Measurements from ENCODE around the gene ANO2. TPM values are rescaled to one million over a fixed set of nuclear protein-coding genes. Genes with fewer than 3 reads are reported as not detected.

Gene ANO2
- total and polyA plus RNA-seq, 4 experiments from 2014 or later, result not detected

DNA sequence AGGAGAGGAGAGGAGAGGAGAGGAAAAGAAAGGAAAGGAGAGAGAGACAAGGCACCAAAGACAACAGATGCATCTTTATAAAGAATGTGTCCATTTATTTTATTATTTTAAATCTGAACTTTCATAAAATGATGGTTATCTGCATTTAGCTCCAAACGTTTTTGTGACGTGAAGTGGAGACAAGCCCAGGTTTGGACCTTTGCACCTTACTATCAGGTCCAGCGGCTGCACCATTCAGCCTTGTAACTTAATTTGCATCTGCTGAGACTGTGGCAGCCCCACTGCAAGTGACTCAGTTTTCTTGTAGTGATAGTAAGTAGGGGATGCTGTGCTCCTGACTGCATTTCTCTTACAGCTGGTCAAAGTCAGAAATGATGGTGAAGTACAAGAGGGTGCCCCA lies 382.5 kb downstream of the ANO2 start:
- no peak overlapping the region for H3K27ac ChIP-seq (ENCODE audit: low read depth, low read length)
- Mint-ChIP-seq H3K4me1 (no peaks in the 10 kb centered on the region), H3K4me3 (no peak overlapping the region), H3K27me3 (peaks cover 4 to 8% of the 10 kb centered on the region in 2 donors), H3K9me3 (no peaks in the 10 kb centered on the region), H3K27ac (no peak overlapping the region), H3K36me3 (no peaks in the 10 kb centered on the region)
- intact Hi-C loops (cut with micrococcal nuclease), result no loop called here
- DNase-seq, result no peak
- H3K27me3 ChIP-seq (ENCODE audit: insufficient read depth, low read length), result no peaks in the 10 kb centered on the region
- H3K4me3 ChIP-seq (ENCODE audit: low read length in 2 of 2), result no peak overlapping the region
- ChIA-PET CTCF (ENCODE audit: partially characterized antibody) (no interaction called here), POLR2A (ENCODE audit: partially characterized antibody) (no interaction called here)
- H3K36me3 ChIP-seq (ENCODE audit: insufficient read depth, low read length), result no peaks in the 10 kb centered on the region
- no peaks in the 10 kb centered on the region for H3K9me3 ChIP-seq (ENCODE audit: control insufficient read depth in 1 of 2, low read length in 2 of 2)
- no peaks in the 10 kb centered on the region for H3K4me1 ChIP-seq (ENCODE audit: insufficient read depth, low read length)

DNA sequence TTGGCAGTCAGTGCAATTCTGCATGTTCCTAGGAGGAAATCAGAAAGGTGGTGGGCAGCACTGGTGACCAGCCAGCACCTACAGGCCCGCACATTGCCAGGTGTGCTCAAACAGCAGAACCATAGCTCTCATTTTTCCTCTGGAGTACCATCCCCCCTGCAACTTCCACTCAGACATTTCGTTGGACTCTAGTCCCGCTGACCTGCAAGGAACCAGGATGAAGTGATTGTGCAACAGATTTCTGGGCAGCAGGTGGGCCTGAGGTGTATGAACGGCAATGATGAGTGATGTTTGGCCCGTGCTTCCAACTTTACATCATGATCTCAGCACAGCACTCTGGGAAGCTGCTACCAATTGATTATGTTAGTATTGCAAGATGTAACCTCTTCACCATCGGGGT lies 383.2 kb downstream of the ANO2 start:
- Mint-ChIP-seq H3K4me1 (no peaks in the 10 kb centered on the region), H3K4me3 (no peak overlapping the region), H3K9me3 (no peaks in the 10 kb centered on the region), H3K27me3 (peaks cover 2 to 4% of the 10 kb centered on the region in 2 donors), H3K36me3 (no peaks in the 10 kb centered on the region), H3K27ac (no peak overlapping the region)
- intact Hi-C loops (cut with micrococcal nuclease), result no loop called here
- H3K27ac ChIP-seq (ENCODE audit: low read depth, low read length), result no peak overlapping the region
- no peaks in the 10 kb centered on the region for H3K4me1 ChIP-seq (ENCODE audit: insufficient read depth, low read length)
- ChIA-PET CTCF (ENCODE audit: partially characterized antibody) (no interaction called here), POLR2A (ENCODE audit: partially characterized antibody) (no interaction called here)
- no peaks in the 10 kb centered on the region for H3K36me3 ChIP-seq (ENCODE audit: insufficient read depth, low read length)
- H3K9me3 ChIP-seq (ENCODE audit: control insufficient read depth in 1 of 2, low read length in 2 of 2), result no peaks in the 10 kb centered on the region
- no peak overlapping the region for H3K4me3 ChIP-seq (ENCODE audit: low read length in 2 of 2)
- no peaks in the 10 kb centered on the region for H3K27me3 ChIP-seq (ENCODE audit: insufficient read depth, low read length)
- no peak for DNase-seq

DNA sequence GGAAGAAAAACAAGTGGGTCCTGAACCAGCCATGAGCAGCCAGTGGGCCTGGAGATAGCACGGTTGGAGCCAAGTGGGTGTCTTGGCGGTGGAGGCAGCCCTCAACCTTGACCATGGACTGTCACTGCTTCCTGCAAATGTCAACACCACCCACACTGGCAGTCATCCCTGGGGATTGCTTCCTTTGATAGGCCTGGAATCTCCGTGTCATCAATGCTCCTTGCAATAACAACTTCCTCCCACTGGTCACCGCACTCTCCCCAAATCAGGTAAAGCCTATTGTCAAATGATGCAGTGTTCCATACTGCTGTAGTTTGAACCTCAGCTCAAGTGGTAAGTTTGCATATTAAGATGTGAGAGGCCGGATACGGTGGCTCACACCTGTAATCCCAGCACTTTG lies 384.0 kb downstream of the ANO2 start:
- H3K27me3 Mint-ChIP-seq, result peaks cover 2 to 3% of the 10 kb centered on the region in 2 donors
- ChIA-PET POLR2A (ENCODE audit: partially characterized antibody) (no interaction called here), CTCF (ENCODE audit: partially characterized antibody) (no interaction called here)

DNA sequence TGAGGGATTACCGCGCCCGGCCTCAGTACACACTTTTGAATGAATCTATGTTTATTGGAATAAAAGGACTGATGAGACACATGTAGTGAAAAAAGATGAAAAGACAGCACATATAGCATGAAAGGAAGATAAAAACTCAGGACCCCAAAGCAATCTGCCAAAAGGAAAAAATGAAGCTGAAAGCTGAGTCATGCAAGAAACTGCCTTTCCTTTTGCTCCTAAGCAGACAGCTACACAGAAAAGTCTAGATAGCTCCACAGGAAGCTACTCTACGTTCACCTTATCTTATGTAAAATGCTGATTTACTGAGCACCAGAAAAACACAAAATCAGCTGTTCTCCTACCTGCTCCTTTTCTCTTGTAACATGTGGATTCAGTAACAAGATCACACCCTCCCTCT lies 384.8 kb downstream of the ANO2 start:
- Histone ChIP-seq H3K9me3 (ENCODE audit: control insufficient read depth in 1 of 2, low read length in 2 of 2) (no peaks in the 10 kb centered on the region), H3K36me3 (ENCODE audit: insufficient read depth, low read length) (no peaks in the 10 kb centered on the region), H3K27ac (ENCODE audit: low read depth, low read length) (no peak overlapping the region), H3K4me1 (ENCODE audit: insufficient read depth, low read length) (no peaks in the 10 kb centered on the region), H3K4me3 (ENCODE audit: low read length in 2 of 2) (no peak overlapping the region), H3K27me3 (ENCODE audit: insufficient read depth, low read length) (no peaks in the 10 kb centered on the region)
- Mint-ChIP-seq H3K36me3 (no peaks in the 10 kb centered on the region), H3K4me1 (no peaks in the 10 kb centered on the region), H3K4me3 (no peak overlapping the region), H3K27me3 (peaks cover 2 to 3% of the 10 kb centered on the region in 2 donors), H3K27ac (no peak overlapping the region), H3K9me3 (peaks cover 0 to 6% (median 0%) of the 10 kb centered on the region in 8 donors)
- CTCF ChIA-PET (ENCODE audit: partially characterized antibody), result no interaction called here
- DNase-seq, result no peak
- intact Hi-C loops (cut with micrococcal nuclease), result no loop called here
- POLR2A ChIA-PET (ENCODE audit: partially characterized antibody), result no interaction called here

More for the DNA sequence above, 384.0 kb downstream of the ANO2 start:
- peaks cover 0 to 6% (median 0%) of the 10 kb centered on the region in 8 donors for H3K9me3 Mint-ChIP-seq
- no peak for DNase-seq
- no peaks in the 10 kb centered on the region for H3K27me3 ChIP-seq (ENCODE audit: insufficient read depth, low read length)
- no peaks in the 10 kb centered on the region for H3K36me3 ChIP-seq (ENCODE audit: insufficient read depth, low read length)
- H3K4me3 ChIP-seq (ENCODE audit: low read length in 2 of 2), result no peak overlapping the region
- no peaks in the 10 kb centered on the region for H3K4me1 Mint-ChIP-seq
- no peaks in the 10 kb centered on the region for H3K9me3 ChIP-seq (ENCODE audit: control insufficient read depth in 1 of 2, low read length in 2 of 2)
- H3K27ac Mint-ChIP-seq, result no peak overlapping the region
- intact Hi-C loops (cut with micrococcal nuclease), result no loop called here
- no peaks in the 10 kb centered on the region for H3K4me1 ChIP-seq (ENCODE audit: insufficient read depth, low read length)
- no peaks in the 10 kb centered on the region for H3K36me3 Mint-ChIP-seq
- H3K27ac ChIP-seq (ENCODE audit: low read depth, low read length), result no peak overlapping the region
- H3K4me3 Mint-ChIP-seq, result no peak overlapping the region

DNA sequence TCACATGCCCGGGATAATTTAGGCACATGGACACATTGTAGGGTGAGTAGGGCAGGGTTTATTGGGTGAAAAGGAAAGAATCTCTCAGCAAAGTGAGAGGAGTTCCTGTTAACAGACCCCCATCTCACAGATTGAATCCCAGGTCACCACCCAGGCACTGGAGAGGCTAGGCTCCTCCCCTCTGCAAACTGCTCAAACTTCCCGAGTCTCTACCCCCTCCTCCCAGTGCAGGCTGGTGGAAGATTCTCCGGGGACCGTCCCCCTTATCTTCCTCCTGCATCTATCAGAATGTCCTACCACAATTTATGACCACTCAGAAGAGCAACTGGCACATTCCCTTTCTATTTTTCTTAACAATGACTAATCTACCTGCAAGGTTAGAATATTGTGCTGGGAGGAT lies 387.2 kb downstream of the ANO2 start:
- Histone ChIP-seq H3K27ac (ENCODE audit: low read depth, low read length) (no peak overlapping the region), H3K36me3 (ENCODE audit: insufficient read depth, low read length) (no peaks in the 10 kb centered on the region), H3K9me3 (ENCODE audit: control insufficient read depth in 1 of 2, low read length in 2 of 2) (no peaks in the 10 kb centered on the region), H3K4me1 (ENCODE audit: insufficient read depth, low read length) (no peaks in the 10 kb centered on the region), H3K27me3 (ENCODE audit: insufficient read depth, low read length) (no peaks in the 10 kb centered on the region), H3K4me3 (ENCODE audit: low read length in 2 of 2) (no peak overlapping the region)
- H3K9me3 Mint-ChIP-seq, result peaks cover 0 to 6% (median under 1%) of the 10 kb centered on the region in 8 donors
- POLR2A ChIA-PET (ENCODE audit: partially characterized antibody), result no interaction called here
- no peaks in the 10 kb centered on the region for H3K4me1 Mint-ChIP-seq
- peaks cover 2% of the 10 kb centered on the region in 2 donors for H3K27me3 Mint-ChIP-seq
- no peak overlapping the region for H3K4me3 Mint-ChIP-seq
- no peak for DNase-seq
- no peak overlapping the region for H3K27ac Mint-ChIP-seq
- intact Hi-C loops (cut with micrococcal nuclease), result no loop called here
- H3K36me3 Mint-ChIP-seq, result no peaks in the 10 kb centered on the region
- CTCF ChIA-PET (ENCODE audit: partially characterized antibody), result no interaction called here

DNA sequence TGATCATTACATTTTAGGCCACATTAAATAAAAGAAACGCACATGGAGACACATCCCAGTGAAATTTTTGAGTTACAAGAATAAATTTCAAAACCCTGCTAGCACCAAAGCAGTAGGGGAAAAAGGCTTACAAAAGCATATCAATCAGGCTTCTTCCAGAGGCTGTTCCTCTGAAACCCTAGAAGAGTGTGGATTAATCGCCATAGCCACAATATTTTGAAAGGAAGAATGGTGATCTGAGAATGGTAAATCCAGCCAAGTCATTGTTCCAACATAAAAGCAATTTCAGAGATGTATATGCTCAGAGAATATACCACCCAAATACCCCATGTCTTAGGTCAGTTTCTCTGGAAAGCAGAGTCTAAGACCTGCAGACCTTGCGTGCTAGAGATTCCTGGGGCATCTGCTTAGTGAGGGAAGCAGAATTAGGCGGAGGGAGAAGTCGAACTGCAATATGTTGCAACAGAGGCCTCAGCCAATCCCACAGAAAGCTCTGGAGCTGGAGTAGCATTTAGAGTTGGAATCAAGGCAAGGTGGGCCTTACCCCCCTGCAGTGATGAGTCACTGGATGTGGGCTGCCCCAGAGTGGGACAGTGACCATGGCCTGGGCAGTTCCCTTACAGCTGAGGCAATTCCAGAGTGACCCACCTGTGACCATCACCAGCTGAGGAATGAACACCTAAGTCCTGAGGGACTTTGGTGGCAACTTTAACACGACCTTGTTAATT lies 387.9 kb downstream of the ANO2 start:
- H3K4me1 ChIP-seq (ENCODE audit: insufficient read depth, low read length), result no peaks in the 10 kb centered on the region
- no peak overlapping the region for H3K27ac ChIP-seq (ENCODE audit: low read depth, low read length)
- intact Hi-C loops (cut with micrococcal nuclease), result no loop called here
- no peak overlapping the region for H3K27ac Mint-ChIP-seq
- no peaks in the 10 kb centered on the region for H3K27me3 ChIP-seq (ENCODE audit: insufficient read depth, low read length)
- no peaks in the 10 kb centered on the region for H3K4me1 Mint-ChIP-seq
- H3K36me3 ChIP-seq (ENCODE audit: insufficient read depth, low read length), result no peaks in the 10 kb centered on the region
- no peak overlapping the region for H3K4me3 ChIP-seq (ENCODE audit: low read length in 2 of 2)
- no peak overlapping the region for H3K4me3 Mint-ChIP-seq
- H3K9me3 ChIP-seq (ENCODE audit: control insufficient read depth in 1 of 2, low read length in 2 of 2), result no peaks in the 10 kb centered on the region
- no peak for DNase-seq
- H3K36me3 Mint-ChIP-seq, result no peaks in the 10 kb centered on the region
- H3K27me3 Mint-ChIP-seq, result peaks cover 2% of the 10 kb centered on the region in 2 donors
- peaks cover 0 to 6% (median under 1%) of the 10 kb centered on the region in 8 donors for H3K9me3 Mint-ChIP-seq
- ChIA-PET POLR2A (ENCODE audit: partially characterized antibody) (no interaction called here), CTCF (ENCODE audit: partially characterized antibody) (no interaction called here)

DNA sequence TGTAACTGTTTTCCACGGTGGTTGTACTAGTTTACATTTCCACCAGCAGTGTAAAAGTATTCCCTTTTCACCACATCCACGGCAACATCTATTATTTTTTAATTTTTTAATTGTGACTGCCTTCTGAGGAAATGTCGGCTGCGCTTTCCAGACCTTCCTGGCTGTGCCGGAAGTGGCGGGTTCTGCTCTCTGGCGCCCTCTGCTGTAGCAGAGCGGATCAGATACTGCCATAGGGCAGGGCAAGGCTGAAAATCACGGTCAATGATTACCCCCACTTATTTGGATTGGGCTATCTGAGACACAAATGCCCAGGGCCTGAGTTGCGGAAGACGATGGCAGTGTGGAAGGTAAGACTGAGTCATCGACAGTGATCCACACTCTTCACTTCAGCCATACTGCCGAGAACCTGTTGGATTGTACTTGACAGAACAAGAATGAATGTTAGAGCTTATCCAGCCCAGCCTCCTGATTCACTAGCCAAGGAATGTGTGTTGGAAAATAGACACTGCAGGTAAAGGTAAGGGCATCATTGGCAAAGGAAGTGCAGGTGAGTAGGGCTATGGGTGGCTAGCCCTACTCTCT lies 388.9 kb downstream of the ANO2 start:
- ChIA-PET POLR2A (ENCODE audit: partially characterized antibody) (no interaction called here), CTCF (ENCODE audit: partially characterized antibody) (no interaction called here)
- H3K27me3 Mint-ChIP-seq, result peaks cover 2% of the 10 kb centered on the region in 2 donors
- DNase-seq, result no peak
- H3K9me3 Mint-ChIP-seq, result peaks cover 0 to 6% (median 2%) of the 10 kb centered on the region in 8 donors
- no peaks in the 10 kb centered on the region for H3K36me3 Mint-ChIP-seq
- no peak overlapping the region for H3K27ac Mint-ChIP-seq
- Histone ChIP-seq H3K9me3 (ENCODE audit: control insufficient read depth in 1 of 2, low read length in 2 of 2) (no peaks in the 10 kb centered on the region), H3K4me1 (ENCODE audit: insufficient read depth, low read length) (no peaks in the 10 kb centered on the region), H3K27ac (ENCODE audit: low read depth, low read length) (no peak overlapping the region), H3K27me3 (ENCODE audit: insufficient read depth, low read length) (no peaks in the 10 kb centered on the region), H3K4me3 (ENCODE audit: low read length in 2 of 2) (no peak overlapping the region), H3K36me3 (ENCODE audit: insufficient read depth, low read length) (no peaks in the 10 kb centered on the region)
- intact Hi-C loops (cut with micrococcal nuclease), result no loop called here
- no peak overlapping the region for H3K4me3 Mint-ChIP-seq
- H3K4me1 Mint-ChIP-seq, result no peaks in the 10 kb centered on the region

Measured in CD4-positive, alpha-beta memory T cell (primary cell).